Measurements from ENCODE around the gene NAPEPLD.
A peak's percentile ranks its signal among the peaks of the same experiment; 100 is the strongest.

NAPEPLD gene

DNA sequence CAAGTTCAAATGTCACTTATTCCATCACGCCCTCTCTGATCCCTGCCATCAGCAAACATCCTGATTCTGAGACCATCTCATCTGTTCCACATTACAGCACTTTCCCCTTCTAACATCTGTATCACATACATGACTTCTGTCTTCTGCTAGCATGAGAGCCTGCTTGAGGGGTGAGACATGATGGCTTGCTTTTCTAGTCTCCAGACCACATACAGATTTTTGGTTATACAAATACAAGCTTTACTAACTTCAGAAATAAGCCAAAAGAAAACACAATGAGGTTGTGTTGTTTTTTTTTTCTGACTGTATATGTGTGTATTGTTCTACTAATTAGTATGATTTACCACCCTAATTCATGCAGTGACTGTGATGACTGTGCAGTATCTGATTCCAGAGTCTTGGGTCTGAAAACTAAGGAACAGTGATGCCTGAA, 34.3 kb downstream of the NAPEPLD start:
- H3K4me3 ChIP-seq (ENCODE audit: low read depth, low read length): no peak overlapping the region
- no peak overlapping the region for H3K27ac ChIP-seq (ENCODE audit: extremely low read depth, low read depth, low read length)
- H3K36me3 ChIP-seq (ENCODE audit: control insufficient read depth in 2 of 2, insufficient read depth in 1 of 2, low read length in 2 of 2): peaks cover 0 to 9% of the 10 kb centered on the region in 2 experiments
- CTCF ChIA-PET: no interaction called here
- TF ChIP-seq ZBTB21 (tag by site-specific recombination; IDR thresholded peaks at IDR 0.05) (no peak), ZNF155 (tag by site-specific recombination; IDR thresholded peaks at IDR 0.05) (no peak), ZNF791 (tag by site-specific recombination; IDR thresholded peaks at IDR 0.05) (no peak), ZNF521 (tag by site-specific recombination; IDR thresholded peaks at IDR 0.05) (no peak), ZNF610 (tag by site-specific recombination; IDR thresholded peaks at IDR 0.05; ENCODE audit: borderline replicate concordance) (no peak), ZNF132 (tag by site-specific recombination; IDR thresholded peaks at IDR 0.05; ENCODE audit: borderline replicate concordance) (no peak), ZNF394 (tag by site-specific recombination; IDR thresholded peaks at IDR 0.05; ENCODE audit: borderline replicate concordance) (no peak), ZNF561 (tag by site-specific recombination; IDR thresholded peaks at IDR 0.05; ENCODE audit: borderline replicate concordance) (no peak), ZNF202 (tag by site-specific recombination; IDR thresholded peaks at IDR 0.05; ENCODE audit: borderline replicate concordance) (no peak), EGR2 (tag by site-specific recombination; IDR thresholded peaks at IDR 0.05; ENCODE audit: low read depth) (no peak), ZBTB7A (tag by site-specific recombination; IDR thresholded peaks at IDR 0.05; ENCODE audit: low read depth) (no peak)
- TF ChIP-seq, protein P1, sequence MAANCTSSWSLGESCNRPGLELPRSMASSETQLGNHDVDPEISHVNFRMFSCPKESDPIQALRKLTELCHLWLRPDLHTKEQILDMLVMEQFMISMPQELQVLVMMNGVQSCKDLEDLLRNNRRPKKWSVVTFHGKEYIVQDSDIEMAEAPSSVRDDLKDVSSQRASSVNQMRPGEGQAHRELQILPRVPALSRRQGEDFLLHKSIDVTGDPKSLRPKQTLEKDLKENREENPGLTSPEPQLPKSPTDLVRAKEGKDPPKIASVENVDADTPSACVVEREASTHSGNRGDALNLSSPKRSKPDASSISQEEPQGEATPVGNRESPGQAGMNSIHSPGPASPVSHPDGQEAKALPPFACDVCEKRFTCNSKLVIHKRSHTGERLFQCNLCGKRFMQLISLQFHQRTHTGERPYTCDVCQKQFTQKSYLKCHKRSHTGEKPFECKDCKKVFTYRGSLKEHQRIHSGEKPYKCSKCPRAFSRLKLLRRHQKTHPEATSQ (tag by site-specific recombination; IDR thresholded peaks at IDR 0.05): no peak
- TF ChIP-seq, protein P2, sequence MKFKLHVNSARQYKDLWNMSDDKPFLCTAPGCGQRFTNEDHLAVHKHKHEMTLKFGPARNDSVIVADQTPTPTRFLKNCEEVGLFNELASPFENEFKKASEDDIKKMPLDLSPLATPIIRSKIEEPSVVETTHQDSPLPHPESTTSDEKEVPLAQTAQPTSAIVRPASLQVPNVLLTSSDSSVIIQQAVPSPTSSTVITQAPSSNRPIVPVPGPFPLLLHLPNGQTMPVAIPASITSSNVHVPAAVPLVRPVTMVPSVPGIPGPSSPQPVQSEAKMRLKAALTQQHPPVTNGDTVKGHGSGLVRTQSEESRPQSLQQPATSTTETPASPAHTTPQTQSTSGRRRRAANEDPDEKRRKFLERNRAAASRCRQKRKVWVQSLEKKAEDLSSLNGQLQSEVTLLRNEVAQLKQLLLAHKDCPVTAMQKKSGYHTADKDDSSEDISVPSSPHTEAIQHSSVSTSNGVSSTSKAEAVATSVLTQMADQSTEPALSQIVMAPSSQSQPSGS (tag by site-specific recombination; IDR thresholded peaks at IDR 0.05; ENCODE audit: low read depth): no peak
- TF ChIP-seq, protein P3, sequence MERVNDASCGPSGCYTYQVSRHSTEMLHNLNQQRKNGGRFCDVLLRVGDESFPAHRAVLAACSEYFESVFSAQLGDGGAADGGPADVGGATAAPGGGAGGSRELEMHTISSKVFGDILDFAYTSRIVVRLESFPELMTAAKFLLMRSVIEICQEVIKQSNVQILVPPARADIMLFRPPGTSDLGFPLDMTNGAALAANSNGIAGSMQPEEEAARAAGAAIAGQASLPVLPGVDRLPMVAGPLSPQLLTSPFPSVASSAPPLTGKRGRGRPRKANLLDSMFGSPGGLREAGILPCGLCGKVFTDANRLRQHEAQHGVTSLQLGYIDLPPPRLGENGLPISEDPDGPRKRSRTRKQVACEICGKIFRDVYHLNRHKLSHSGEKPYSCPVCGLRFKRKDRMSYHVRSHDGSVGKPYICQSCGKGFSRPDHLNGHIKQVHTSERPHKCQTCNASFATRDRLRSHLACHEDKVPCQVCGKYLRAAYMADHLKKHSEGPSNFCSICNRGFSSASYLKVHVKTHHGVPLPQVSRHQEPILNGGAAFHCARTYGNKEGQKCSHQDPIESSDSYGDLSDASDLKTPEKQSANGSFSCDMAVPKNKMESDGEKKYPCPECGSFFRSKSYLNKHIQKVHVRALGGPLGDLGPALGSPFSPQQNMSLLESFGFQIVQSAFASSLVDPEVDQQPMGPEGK (tag by site-specific recombination; IDR thresholded peaks at IDR 0.05): no peak
- TF ChIP-seq, protein P4, sequence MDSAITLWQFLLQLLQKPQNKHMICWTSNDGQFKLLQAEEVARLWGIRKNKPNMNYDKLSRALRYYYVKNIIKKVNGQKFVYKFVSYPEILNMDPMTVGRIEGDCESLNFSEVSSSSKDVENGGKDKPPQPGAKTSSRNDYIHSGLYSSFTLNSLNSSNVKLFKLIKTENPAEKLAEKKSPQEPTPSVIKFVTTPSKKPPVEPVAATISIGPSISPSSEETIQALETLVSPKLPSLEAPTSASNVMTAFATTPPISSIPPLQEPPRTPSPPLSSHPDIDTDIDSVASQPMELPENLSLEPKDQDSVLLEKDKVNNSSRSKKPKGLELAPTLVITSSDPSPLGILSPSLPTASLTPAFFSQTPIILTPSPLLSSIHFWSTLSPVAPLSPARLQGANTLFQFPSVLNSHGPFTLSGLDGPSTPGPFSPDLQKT (IDR thresholded peaks at IDR 0.05; ENCODE audit: borderline replicate concordance, low read depth, low read length): no peak
- POLR2A ChIA-PET: no interaction called here
- no peaks in the 10 kb centered on the region for H3K4me1 ChIP-seq (ENCODE audit: control insufficient read depth, insufficient read depth, low read length)
- no peaks in the 10 kb centered on the region for H3K9me3 ChIP-seq (ENCODE audit: control insufficient read depth, insufficient read depth, low read depth, low read length)

DNA sequence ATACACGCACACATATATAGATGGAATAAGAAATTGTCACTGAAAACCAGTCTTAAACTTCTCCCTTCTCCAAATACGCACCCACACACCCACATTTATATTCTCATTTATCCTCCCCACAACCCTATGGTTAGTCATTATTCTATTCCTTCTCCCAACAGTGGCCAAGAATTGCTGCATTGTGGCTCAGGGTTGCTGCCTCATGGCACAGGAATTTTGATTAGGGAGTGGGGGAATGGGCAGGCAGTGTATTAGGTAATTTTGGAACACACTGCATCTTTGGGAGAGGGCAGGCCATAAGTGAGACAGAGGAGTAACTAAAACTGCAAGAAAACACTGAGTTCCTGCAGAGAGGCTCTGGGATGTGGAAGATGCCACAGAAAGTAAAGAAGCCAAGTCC, 35.7 kb downstream of the NAPEPLD start:
- ChIA-PET POLR2A (no interaction called here), CTCF (interaction anchor here (0.6 kb wide), 1 partner anchor 28 kb away, joined by 3 read pairs; no protein-coding TSS in a partner anchor)
- Histone ChIP-seq H3K4me3 (ENCODE audit: low read depth, low read length) (no peak overlapping the region), H3K9me3 (ENCODE audit: control insufficient read depth, insufficient read depth, low read depth, low read length) (no peaks in the 10 kb centered on the region), H3K27ac (ENCODE audit: extremely low read depth, low read depth, low read length) (no peak overlapping the region), H3K36me3 (ENCODE audit: control insufficient read depth in 2 of 2, insufficient read depth in 1 of 2, low read length in 2 of 2) (peaks cover 0 to 7% of the 10 kb centered on the region in 2 experiments; a peak in 2 of 3 replicates), H3K4me1 (ENCODE audit: control insufficient read depth, insufficient read depth, low read length) (no peaks in the 10 kb centered on the region)
- TF ChIP-seq ZNF658 (tag by site-specific recombination; IDR thresholded peaks at IDR 0.05) (no peak), ZFHX2 (tag by site-specific recombination; conservative IDR thresholded peaks at IDR 0.05) (peak; percentile 39), EGR2 (tag by site-specific recombination; IDR thresholded peaks at IDR 0.05; ENCODE audit: low read depth) (peak; percentile 43; the same call in 1 of the 2 replicates), ZNF585B (tag by site-specific recombination; IDR thresholded peaks at IDR 0.05) (no peak), ZNF626 (tag by site-specific recombination; IDR thresholded peaks at IDR 0.05) (no peak), OVOL3 (tag by site-specific recombination; IDR thresholded peaks at IDR 0.05) (no peak), ZSCAN30 (tag by site-specific recombination; IDR thresholded peaks at IDR 0.05) (no peak), SP7 (tag by site-specific recombination; IDR thresholded peaks at IDR 0.05) (peak; percentile 78), ZNF248 (tag by site-specific recombination; IDR thresholded peaks at IDR 0.05) (no peak), WT1 (tag by site-specific recombination; IDR thresholded peaks at IDR 0.05) (no peak), ZNF624 (tag by site-specific recombination; IDR thresholded peaks at IDR 0.05) (no peak), ZNF621 (tag by site-specific recombination; IDR thresholded peaks at IDR 0.05) (no peak)
- TF ChIP-seq, protein P2 (tag by site-specific recombination; IDR thresholded peaks at IDR 0.05; ENCODE audit: low read depth): no peak
- TF ChIP-seq, protein P5, sequence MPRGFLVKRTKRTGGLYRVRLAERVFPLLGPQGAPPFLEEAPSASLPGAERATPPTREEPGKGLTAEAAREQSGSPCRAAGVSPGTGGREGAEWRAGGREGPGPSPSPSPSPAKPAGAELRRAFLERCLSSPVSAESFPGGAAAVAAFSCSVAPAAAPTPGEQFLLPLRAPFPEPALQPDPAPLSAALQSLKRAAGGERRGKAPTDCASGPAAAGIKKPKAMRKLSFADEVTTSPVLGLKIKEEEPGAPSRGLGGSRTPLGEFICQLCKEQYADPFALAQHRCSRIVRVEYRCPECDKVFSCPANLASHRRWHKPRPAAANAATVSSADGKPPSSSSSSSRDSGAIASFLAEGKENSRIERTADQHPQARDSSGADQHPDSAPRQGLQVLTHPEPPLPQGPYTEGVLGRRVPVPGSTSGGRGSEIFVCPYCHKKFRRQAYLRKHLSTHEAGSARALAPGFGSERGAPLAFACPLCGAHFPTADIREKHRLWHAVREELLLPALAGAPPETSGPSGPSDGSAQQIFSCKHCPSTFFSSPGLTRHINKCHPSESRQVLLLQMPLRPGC (tag by site-specific recombination; IDR thresholded peaks at IDR 0.05): no peak

Data from HEK293 (cell line).